H1 (cell line): ENCODE results near the gene NAE1. TPM values are rescaled to one million over a fixed set of nuclear protein-coding genes. Genes with fewer than 3 reads are reported as not detected.

Source experiments
- CTCF ChIA-PET: fragments of 300-600 bp; sonication (Branson Sonifier 250); formaldehyde crosslinking; loops from one replicate; lab custom pipeline; 2021; ENCODE audit not compliant: partially characterized antibody; lab: Charles Lee
- POLR2A ChIA-PET: fragments of 300-600 bp; sonication (Branson Sonifier 250); formaldehyde crosslinking; loops from one replicate; lab custom pipeline; 2021; ENCODE audit warnings: inconsistent platforms; ENCODE audit not compliant: partially characterized antibody; lab: Charles Lee
- DNase-seq, 2 experiments: peaks; one replicate each; pipeline versions ENCODE4 v3.0.0 to v3.0.0-alpha.2; 2010 to 2022; ENCODE audit warnings: low spot score in 2 of 2, low read depth in 1 of 2, mixed read lengths in 1 of 2
- FAIRE-seq: peaks from 2 replicates; lab custom pipeline; 2011; peaks lifted over from hg19 to GRCh38; lab: Jason Lieb, UNC
- H2AFZ ChIP-seq: 2 replicates; pipeline ENCODE4 v1.8.1; 2012; ENCODE audit warnings: low read length, inconsistent platforms
- H2AK5ac ChIP-seq: 2 replicates; pipeline ENCODE4 v1.6.1; 2013; ENCODE audit warnings: low read depth, low read length
- H2BK120ac ChIP-seq: replicated peaks from 2 replicates; pipeline ENCODE3; 2013; ENCODE audit warnings: low read depth, low read length, inconsistent platforms
- H2BK12ac ChIP-seq: 2 replicates; pipeline ENCODE4 v1.6.1; 2013; ENCODE audit warnings: low read depth, low read length
- H2BK15ac ChIP-seq: 2 replicates; pipeline ENCODE4 v1.6.1; 2013; ENCODE audit warnings: low read length
- H2BK20ac ChIP-seq: 2 replicates; pipeline ENCODE4 v1.6.1; 2013; ENCODE audit warnings: low read length
- H2BK5ac ChIP-seq: 2 replicates; pipeline ENCODE4 v1.6.1; 2013; ENCODE audit warnings: low read depth, low read length
- H3K14ac ChIP-seq: 2 replicates; pipeline ENCODE4 v1.6.1; 2013; ENCODE audit warnings: inconsistent platforms; ENCODE audit not compliant: insufficient read length
- H3K18ac ChIP-seq: 2 replicates; pipeline ENCODE4 v1.6.1; 2013; ENCODE audit warnings: low read length; ENCODE audit errors: extremely low read depth
- H3K23ac ChIP-seq: 2 replicates; pipeline ENCODE4 v1.6.1; 2013; ENCODE audit warnings: inconsistent platforms; ENCODE audit not compliant: insufficient read length
- H3K23me2 ChIP-seq: 2 replicates; pipeline ENCODE4 v1.6.1; 2013; ENCODE audit warnings: low read depth, low read length
- H3K27ac ChIP-seq: 2 replicates; pipeline ENCODE4 v1.6.1; 2011; ENCODE audit warnings: low read depth, low read length, inconsistent platforms
- H3K27me3 ChIP-seq, 4 experiments: replicated peaks in 1 of 4; 1 replicate in 1 of 4; 2 replicates in 3 of 4; pipeline versions ENCODE4 v1.6.1 to v1.8.1; 2011 to 2013; ENCODE audit warnings: low read length in 3 of 4, mild to moderate bottlenecking in 3 of 4, inconsistent platforms in 2 of 4, mixed read lengths in 2 of 4, moderate library complexity in 1 of 4; ENCODE audit not compliant: control insufficient read depth in 3 of 4, insufficient read depth in 3 of 4; ENCODE audit errors: extremely low read depth in 1 of 4
- H3K36me3 ChIP-seq, 4 experiments: 2 replicates each; pipeline versions ENCODE4 v1.6.1 to v1.8.1; 2011 to 2013; ENCODE audit warnings: mild to moderate bottlenecking in 4 of 4, low read length in 3 of 4, moderate library complexity in 2 of 4, control low read depth in 1 of 4, inconsistent platforms in 1 of 4; ENCODE audit not compliant: insufficient read depth in 4 of 4, control insufficient read depth in 2 of 4
- H3K4ac ChIP-seq: replicated peaks from 2 replicates; pipeline ENCODE3; 2013; ENCODE audit warnings: low read length, low read depth, mixed read lengths, inconsistent platforms; ENCODE audit not compliant: insufficient read length
- H3K4me1 ChIP-seq, 4 experiments: replicated peaks in 1 of 4; 1 replicate in 1 of 4; 2 replicates in 3 of 4; pipeline versions ENCODE4 v1.6.1 to v1.8.1; 2011 to 2013; ENCODE audit warnings: low read length in 3 of 4, inconsistent platforms in 2 of 4, mixed read lengths in 1 of 4; ENCODE audit not compliant: insufficient read depth in 4 of 4, control insufficient read depth in 3 of 4
- H3K4me2 ChIP-seq, 2 experiments: 2 replicates each; pipeline versions ENCODE4 v1.6.1 to v1.8.1; 2011 to 2013; ENCODE audit warnings: low read depth in 2 of 2, low read length in 2 of 2, control low read depth in 1 of 2, inconsistent platforms in 1 of 2, mild to moderate bottlenecking in 1 of 2; ENCODE audit not compliant: insufficient read depth in 1 of 2
- H3K4me3 ChIP-seq, 4 experiments: fragments of 200-600, 300-600 bp in 1 of 4; sonication (generic), shearing (Covaris generic), sonication (Bioruptor Twin) in 1 of 4; 2 replicates each; pipeline versions ENCODE4 v1.5.1 to v1.8.1; 2011 to 2016; ENCODE audit warnings: low read length in 4 of 4, low read depth in 3 of 4, control low read depth in 2 of 4, inconsistent platforms in 2 of 4, mild to moderate bottlenecking in 2 of 4, mixed read lengths in 1 of 4, moderate library complexity in 1 of 4; ENCODE audit not compliant: insufficient read depth in 2 of 4; ENCODE audit errors: extremely low read depth in 1 of 4
- H3K56ac ChIP-seq: replicated peaks from 2 replicates; pipeline ENCODE3; 2013; ENCODE audit warnings: low read depth, mild to moderate bottlenecking, mixed read lengths, low read length, inconsistent platforms; ENCODE audit not compliant: insufficient read length
- H3K79me1 ChIP-seq: 2 replicates; pipeline ENCODE4 v1.6.1; 2013; ENCODE audit warnings: low read depth, low read length, control low read depth
- H3K79me2 ChIP-seq, 2 experiments: 2 replicates each; pipeline versions ENCODE4 v1.6.1 to v1.8.1; 2012 to 2013; ENCODE audit warnings: low read length in 2 of 2, mild to moderate bottlenecking in 2 of 2, inconsistent platforms in 1 of 2; ENCODE audit not compliant: insufficient read depth in 2 of 2, control insufficient read depth in 1 of 2
- H3K9ac ChIP-seq, 4 experiments: replicated peaks in 1 of 4; 1 replicate in 1 of 4; 2 replicates in 3 of 4; pipeline versions ENCODE4 v1.6.1 to v1.8.1; 2011 to 2013; ENCODE audit warnings: low read depth in 3 of 4, low read length in 3 of 4, control low read depth in 2 of 4, mild to moderate bottlenecking in 2 of 4, moderate library complexity in 2 of 4, inconsistent platforms in 1 of 4; ENCODE audit errors: extremely low read depth in 1 of 4
- H3K9me3 ChIP-seq, 2 experiments: 2 replicates each; pipeline versions ENCODE4 v1.6.1 to v1.8.1; 2012 to 2013; ENCODE audit warnings: mild to moderate bottlenecking in 2 of 2, moderate library complexity in 2 of 2, control low read depth in 1 of 2, inconsistent platforms in 1 of 2, low read depth in 1 of 2, low read length in 1 of 2, mixed read lengths in 1 of 2; ENCODE audit not compliant: insufficient read depth in 2 of 2
- H4K20me1 ChIP-seq, 2 experiments: replicated peaks in 1 of 2; 2 replicates each; pipeline versions ENCODE3 to v1.8.1; 2011 to 2013; ENCODE audit warnings: inconsistent platforms in 2 of 2, low read length in 2 of 2, mild to moderate bottlenecking in 1 of 2; ENCODE audit not compliant: insufficient read depth in 2 of 2, control insufficient read depth in 1 of 2
- H4K5ac ChIP-seq: 2 replicates; pipeline ENCODE4 v1.6.1; 2013; ENCODE audit warnings: low read length, low read depth, mixed read lengths, inconsistent platforms; ENCODE audit not compliant: insufficient read length
- H4K8ac ChIP-seq: 2 replicates; pipeline ENCODE4 v1.8.0; 2013; ENCODE audit warnings: mild to moderate bottlenecking, moderate library complexity, low read length, inconsistent platforms; ENCODE audit not compliant: insufficient read depth; ENCODE audit errors: extremely low read depth
- H4K91ac ChIP-seq: replicated peaks from 2 replicates; pipeline ENCODE3; 2013; ENCODE audit warnings: low read length, mixed read lengths, inconsistent platforms; ENCODE audit not compliant: insufficient read length
- CBX5 ChIP-seq: fragments of 300-800, 300-1000 bp; sonication (generic); IDR thresholded peaks from 2 replicates; pipeline ENCODE4 v1.7.1; 2016; ENCODE audit warnings: antibody characterized with exemption, low read length, low read depth
- CHD2 ChIP-seq: IDR thresholded peaks from 2 replicates; pipeline ENCODE4 v1.6.1; 2012; ENCODE audit warnings: low read length, improper control_type of control experiment
- KDM5A ChIP-seq: fragments of 200-600 bp; IDR thresholded peaks from 2 replicates; pipeline ENCODE4 v1.7.1; 2012; ENCODE audit warnings: mild to moderate bottlenecking, low read length, inconsistent platforms, mixed read lengths
- RAD21 ChIP-seq, 2 experiments: IDR thresholded peaks in 1 of 2; conservative IDR thresholded peaks in 1 of 2; 2 replicates each; pipeline ENCODE4 v1.6.1; 2011; ENCODE audit warnings: low read depth in 2 of 2, low read length in 2 of 2, improper control_type of control experiment in 1 of 2, inconsistent platforms in 1 of 2, mild to moderate bottlenecking in 1 of 2, moderate library complexity in 1 of 2
- SP2 ChIP-seq: IDR thresholded peaks from 2 replicates; pipeline ENCODE4 v1.6.1; 2012; ENCODE audit warnings: mild to moderate bottlenecking, low read length, inconsistent platforms
- WGBS, 2 experiments: shearing (Covaris generic) in 1 of 2; methylation state at CpG; one replicate each; pipeline versions ENCODE4 v1.1.6 to v1.1.7; 2013 to 2015; ENCODE audit warnings: low lambda C conversion rate in 2 of 2, mixed read lengths in 2 of 2, inconsistent platforms in 1 of 2, low coverage in 1 of 2, missing lambda C conversion rate in 1 of 2; ENCODE audit not compliant: insufficient replicate concordance in 2 of 2, insufficient coverage in 1 of 2, insufficient read length in 1 of 2; ENCODE audit errors: extremely low coverage in 1 of 2, missing lambda C conversion rate in 1 of 2; 5-methylcytosine and 5-hydroxymethylcytosine counted together
- polyA plus RNA-seq, 7 experiments: library from polyadenylated mRNA; depleted of rRNA in 3 of 7; stranded (reverse) in 5 of 7; unstranded in 2 of 7; fragments of >200 nt in 5 of 7; fragments of 200-250 nt in 2 of 7; gene quantifications; 1 replicate in 5 of 7; 2 replicates in 1 of 7; 4 replicates in 1 of 7; pipeline versions ENCODE4 v1.2.1 to v1.2.3, GENCODE V29; 2011 to 2013; ENCODE audit warnings: missing spikeins in 2 of 7, mixed read lengths in 2 of 7
- total RNA-seq: library from RNA; stranded (reverse); fragmentation: NEBNext Ultra II Directional; extraction: Animal tissue kit (Norgen Biotek cat#: 25700); gene quantifications from 2 replicates; pipeline ENCODE4 v1.2.1, GENCODE V29; 2021
- TF ChIP-seq, protein P1 (sequence below): IDR thresholded peaks from 2 replicates; pipeline ENCODE4 v1.6.1; 2012; ENCODE audit warnings: low read length, inconsistent platforms
- TF ChIP-seq, protein P2 (sequence below): IDR thresholded peaks from 2 replicates; pipeline ENCODE4 v1.6.1; 2012; ENCODE audit warnings: inconsistent platforms
- TF ChIP-seq, protein P3 (sequence below): IDR thresholded peaks from 2 replicates; pipeline ENCODE4 v1.6.1; 2011; ENCODE audit warnings: low read length, improper control_type of control experiment

The NAE1 gene
- total and polyA plus RNA-seq, 2 of the 8 experiments (the other 6 are each of a cell fraction or from before 2014, with no cell fraction given) = 66.6 to 155 TPM

DNA sequence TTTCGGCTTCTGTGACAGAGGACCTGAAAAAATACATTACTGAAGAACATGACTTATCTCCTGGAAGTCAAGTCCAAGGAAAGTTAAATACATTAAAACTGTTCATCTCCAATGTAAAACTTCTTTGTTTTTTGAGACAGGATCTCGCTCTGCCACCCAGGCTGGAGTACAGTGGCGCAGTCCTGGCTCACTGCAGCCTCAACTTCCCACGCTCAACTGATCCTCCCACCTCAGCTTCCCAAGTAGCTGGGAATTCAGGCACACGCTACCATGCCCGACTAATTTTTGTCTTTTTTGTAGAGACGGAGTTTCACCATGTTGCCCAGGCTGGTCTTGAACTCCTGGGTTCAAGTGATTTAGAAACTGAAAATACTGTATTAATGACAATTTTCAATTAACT lies 19.7 kb downstream of the NAE1 start:
- DNase-seq = no peak
- Histone ChIP-seq H2BK20ac (no peak overlapping the region), H3K4me1 (no peaks in the 10 kb centered on the region), H3K79me2 (no peaks in the 10 kb centered on the region), H4K8ac (no peak overlapping the region), H2AFZ (no peak overlapping the region), H4K91ac (no peak overlapping the region), H2BK15ac (no peak overlapping the region)
- POLR2A ChIA-PET = interaction anchor here (0.7 to 2.7 kb wide), 7 partner anchors 8 to 58 kb away, joined by 3 to 9 read pairs (median 3); partner anchors contain the start of genes NAE1 and TERB1
- TF ChIP-seq, protein P1, sequence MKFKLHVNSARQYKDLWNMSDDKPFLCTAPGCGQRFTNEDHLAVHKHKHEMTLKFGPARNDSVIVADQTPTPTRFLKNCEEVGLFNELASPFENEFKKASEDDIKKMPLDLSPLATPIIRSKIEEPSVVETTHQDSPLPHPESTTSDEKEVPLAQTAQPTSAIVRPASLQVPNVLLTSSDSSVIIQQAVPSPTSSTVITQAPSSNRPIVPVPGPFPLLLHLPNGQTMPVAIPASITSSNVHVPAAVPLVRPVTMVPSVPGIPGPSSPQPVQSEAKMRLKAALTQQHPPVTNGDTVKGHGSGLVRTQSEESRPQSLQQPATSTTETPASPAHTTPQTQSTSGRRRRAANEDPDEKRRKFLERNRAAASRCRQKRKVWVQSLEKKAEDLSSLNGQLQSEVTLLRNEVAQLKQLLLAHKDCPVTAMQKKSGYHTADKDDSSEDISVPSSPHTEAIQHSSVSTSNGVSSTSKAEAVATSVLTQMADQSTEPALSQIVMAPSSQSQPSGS = no peak
- TF ChIP-seq RAD21 (IDR thresholded peaks at IDR 0.05 in 1 of 2, conservative IDR thresholded peaks at IDR 0.05 in 1 of 2; ENCODE audit: low read depth in 2 of 2, low read length in 2 of 2) (no peak), SP2 (no peak), KDM5A (no peak), CBX5 (no peak), CHD2 (no peak)
- TF ChIP-seq, protein P2, sequence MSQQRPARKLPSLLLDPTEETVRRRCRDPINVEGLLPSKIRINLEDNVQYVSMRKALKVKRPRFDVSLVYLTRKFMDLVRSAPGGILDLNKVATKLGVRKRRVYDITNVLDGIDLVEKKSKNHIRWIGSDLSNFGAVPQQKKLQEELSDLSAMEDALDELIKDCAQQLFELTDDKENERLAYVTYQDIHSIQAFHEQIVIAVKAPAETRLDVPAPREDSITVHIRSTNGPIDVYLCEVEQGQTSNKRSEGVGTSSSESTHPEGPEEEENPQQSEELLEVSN = no peak
- TF ChIP-seq, protein P3, sequence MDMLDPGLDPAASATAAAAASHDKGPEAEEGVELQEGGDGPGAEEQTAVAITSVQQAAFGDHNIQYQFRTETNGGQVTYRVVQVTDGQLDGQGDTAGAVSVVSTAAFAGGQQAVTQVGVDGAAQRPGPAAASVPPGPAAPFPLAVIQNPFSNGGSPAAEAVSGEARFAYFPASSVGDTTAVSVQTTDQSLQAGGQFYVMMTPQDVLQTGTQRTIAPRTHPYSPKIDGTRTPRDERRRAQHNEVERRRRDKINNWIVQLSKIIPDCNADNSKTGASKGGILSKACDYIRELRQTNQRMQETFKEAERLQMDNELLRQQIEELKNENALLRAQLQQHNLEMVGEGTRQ = no peak
- TF ChIP-seq, all 59 proteins: peak for 0
- H3K18ac ChIP-seq = no peak overlapping the region
- no peaks in the 10 kb centered on the region for H3K27me3 ChIP-seq
- peaks cover 12 to 77% (median 45%) of the 10 kb centered on the region in 4 experiments for H3K36me3 ChIP-seq
- H2BK12ac ChIP-seq = no peak overlapping the region
- no peak overlapping the region for H3K23ac ChIP-seq
- H3K4me2 ChIP-seq = no peak overlapping the region
- no peak overlapping the region for H3K14ac ChIP-seq
- no peak overlapping the region for H3K4ac ChIP-seq
- H2BK5ac ChIP-seq = no peak overlapping the region
- no peak overlapping the region for H3K56ac ChIP-seq
- no peaks in the 10 kb centered on the region for H3K79me1 ChIP-seq
- CTCF ChIA-PET = interaction anchor here (0.9 to 1.9 kb wide), 4 partner anchors 13 to 57 kb away, joined by 3 to 5 read pairs (median 4); no protein-coding TSS in a partner anchor
- H2AK5ac ChIP-seq = no peak overlapping the region
- peaks cover 0 to 6% of the 10 kb centered on the region in 2 experiments for H4K20me1 ChIP-seq
- WGBS, 2 experiments = 92% methylated on average over 7 of the region's 7 CpGs; no CpG with 5 or more reads in 1 of the 2 experiments
- no peak overlapping the region for H4K5ac ChIP-seq
- H3K9ac ChIP-seq = no peak overlapping the region
- H3K27ac ChIP-seq = no peak overlapping the region
- H3K4me3 ChIP-seq = no peak overlapping the region
- FAIRE-seq = no peak
- H3K9me3 ChIP-seq = no peaks in the 10 kb centered on the region
- H3K23me2 ChIP-seq = no peaks in the 10 kb centered on the region
- H2BK120ac ChIP-seq = no peak overlapping the region
